Inflammatory macrophage treated with lipopolysaccharide for 4 hours (primary cell): ENCODE measurements around the gene GALNT5.
"Not testable (repeated sequence)": the region's sequence is repeated elsewhere in the genome, so short reads cannot be mapped to it uniquely, and the experiment has no call there.

ENCODE experiments used
- DNase-seq: peaks from one replicate; pipeline ENCODE4 v3.0.0-alpha.2; 2020

The GALNT5 gene

GRCh38 chr2:157257312-157258252, at the start of gene GALNT5:
Gene GALNT5, plus strand, starts transcription at chr2:157257705. Its CDS starts 378 bp downstream, at chr2:157258083.
- DNase-seq, result no peak

- DNase-seq, result no peak
Measured at GRCh38 chr2:157216286-157216965, 41.1 kb upstream of the GALNT5 start.

- DNase-seq, result no peak
Measured at GRCh38 chr2:157217409-157217808, 40.1 kb upstream of the GALNT5 start.

- no peak for DNase-seq
Measured at GRCh38 chr2:157218911-157219310, 38.6 kb upstream of the GALNT5 start.

GRCh38 chr2:157220502-157220901, 37.0 kb upstream of the GALNT5 start:
- DNase-seq, result no peak

GRCh38 chr2:157221394-157221988, 36.0 kb upstream of the GALNT5 start:
- no peak for DNase-seq

- no peak for DNase-seq
Measured at GRCh38 chr2:157223624-157224205, 33.8 kb upstream of the GALNT5 start.

GRCh38 chr2:157224448-157224847, 33.1 kb upstream of the GALNT5 start:
- DNase-seq, result not testable (repeated sequence)

- no peak for DNase-seq
Measured at GRCh38 chr2:157227592-157227991, 29.9 kb upstream of the GALNT5 start.

- DNase-seq, result no peak
Measured at GRCh38 chr2:157228946-157229345, 28.6 kb upstream of the GALNT5 start.

GRCh38 chr2:157229572-157229971, 27.9 kb upstream of the GALNT5 start:
- DNase-seq, result no peak

- no peak for DNase-seq
Measured at GRCh38 chr2:157231476-157231875, 26.0 kb upstream of the GALNT5 start.

GRCh38 chr2:157233506-157233905, 24.0 kb upstream of the GALNT5 start:
- DNase-seq, result no peak

- DNase-seq, result no peak
Measured at GRCh38 chr2:157236404-157236803, 21.1 kb upstream of the GALNT5 start.

- DNase-seq, result no peak
Measured at GRCh38 chr2:157238296-157238695, 19.2 kb upstream of the GALNT5 start.

- DNase-seq, result no peak
Measured at GRCh38 chr2:157244691-157245090, 12.8 kb upstream of the GALNT5 start.

GRCh38 chr2:157245144-157245840, 12.2 kb upstream of the GALNT5 start:
- DNase-seq, result no peak

GRCh38 chr2:157245846-157246764, 11.4 kb upstream of the GALNT5 start:
- DNase-seq, result no peak

GRCh38 chr2:157246765-157247407, 10.6 kb upstream of the GALNT5 start:
- no peak for DNase-seq

GRCh38 chr2:157250836-157251235, 6.7 kb upstream of the GALNT5 start:
- no peak for DNase-seq

- DNase-seq, result no peak
Measured at GRCh38 chr2:157251932-157252331, 5.6 kb upstream of the GALNT5 start.
